H1 (cell line): ENCODE data around the gene DNAJB8. TPM values are rescaled to one million over a fixed set of nuclear protein-coding genes. Genes with fewer than 3 reads are reported as not detected.

ENCODE experiments used
- CTCF ChIA-PET: fragments of 300-600 bp; sonication (Branson Sonifier 250); formaldehyde crosslinking; loops from one replicate; lab custom pipeline; 2021; ENCODE audit not compliant: partially characterized antibody; lab: Charles Lee
- POLR2A ChIA-PET: fragments of 300-600 bp; sonication (Branson Sonifier 250); formaldehyde crosslinking; loops from one replicate; lab custom pipeline; 2021; ENCODE audit warnings: inconsistent platforms; ENCODE audit not compliant: partially characterized antibody; lab: Charles Lee
- DNase-seq, 2 experiments: peaks; one replicate each; pipeline versions ENCODE4 v3.0.0 to v3.0.0-alpha.2; 2010 to 2022; ENCODE audit warnings: low spot score in 2 of 2, low read depth in 1 of 2, mixed read lengths in 1 of 2
- FAIRE-seq: peaks from 2 replicates; lab custom pipeline; 2011; peaks lifted over from hg19 to GRCh38; lab: Jason Lieb, UNC
- H2AFZ ChIP-seq: 2 replicates; pipeline ENCODE4 v1.8.1; 2012; ENCODE audit warnings: low read length, inconsistent platforms
- H2AK5ac ChIP-seq: 2 replicates; pipeline ENCODE4 v1.6.1; 2013; ENCODE audit warnings: low read depth, low read length
- H2BK120ac ChIP-seq: replicated peaks from 2 replicates; pipeline ENCODE3; 2013; ENCODE audit warnings: low read depth, low read length, inconsistent platforms
- H2BK12ac ChIP-seq: 2 replicates; pipeline ENCODE4 v1.6.1; 2013; ENCODE audit warnings: low read depth, low read length
- H2BK15ac ChIP-seq: 2 replicates; pipeline ENCODE4 v1.6.1; 2013; ENCODE audit warnings: low read length
- H2BK20ac ChIP-seq: 2 replicates; pipeline ENCODE4 v1.6.1; 2013; ENCODE audit warnings: low read length
- H2BK5ac ChIP-seq: 2 replicates; pipeline ENCODE4 v1.6.1; 2013; ENCODE audit warnings: low read depth, low read length
- H3K14ac ChIP-seq: 2 replicates; pipeline ENCODE4 v1.6.1; 2013; ENCODE audit warnings: inconsistent platforms; ENCODE audit not compliant: insufficient read length
- H3K18ac ChIP-seq: 2 replicates; pipeline ENCODE4 v1.6.1; 2013; ENCODE audit warnings: low read length; ENCODE audit errors: extremely low read depth
- H3K23ac ChIP-seq: 2 replicates; pipeline ENCODE4 v1.6.1; 2013; ENCODE audit warnings: inconsistent platforms; ENCODE audit not compliant: insufficient read length
- H3K23me2 ChIP-seq: 2 replicates; pipeline ENCODE4 v1.6.1; 2013; ENCODE audit warnings: low read depth, low read length
- H3K27ac ChIP-seq: 2 replicates; pipeline ENCODE4 v1.6.1; 2011; ENCODE audit warnings: low read depth, low read length, inconsistent platforms
- H3K27me3 ChIP-seq, 4 experiments: replicated peaks in 1 of 4; 1 replicate in 1 of 4; 2 replicates in 3 of 4; pipeline versions ENCODE4 v1.6.1 to v1.8.1; 2011 to 2013; ENCODE audit warnings: low read length in 3 of 4, mild to moderate bottlenecking in 3 of 4, inconsistent platforms in 2 of 4, mixed read lengths in 2 of 4, moderate library complexity in 1 of 4; ENCODE audit not compliant: control insufficient read depth in 3 of 4, insufficient read depth in 3 of 4; ENCODE audit errors: extremely low read depth in 1 of 4
- H3K36me3 ChIP-seq, 4 experiments: 2 replicates each; pipeline versions ENCODE4 v1.6.1 to v1.8.1; 2011 to 2013; ENCODE audit warnings: mild to moderate bottlenecking in 4 of 4, low read length in 3 of 4, moderate library complexity in 2 of 4, control low read depth in 1 of 4, inconsistent platforms in 1 of 4; ENCODE audit not compliant: insufficient read depth in 4 of 4, control insufficient read depth in 2 of 4
- H3K4ac ChIP-seq: replicated peaks from 2 replicates; pipeline ENCODE3; 2013; ENCODE audit warnings: low read length, low read depth, mixed read lengths, inconsistent platforms; ENCODE audit not compliant: insufficient read length
- H3K4me1 ChIP-seq, 4 experiments: replicated peaks in 1 of 4; 1 replicate in 1 of 4; 2 replicates in 3 of 4; pipeline versions ENCODE4 v1.6.1 to v1.8.1; 2011 to 2013; ENCODE audit warnings: low read length in 3 of 4, inconsistent platforms in 2 of 4, mixed read lengths in 1 of 4; ENCODE audit not compliant: insufficient read depth in 4 of 4, control insufficient read depth in 3 of 4
- H3K4me2 ChIP-seq, 2 experiments: 2 replicates each; pipeline versions ENCODE4 v1.6.1 to v1.8.1; 2011 to 2013; ENCODE audit warnings: low read depth in 2 of 2, low read length in 2 of 2, control low read depth in 1 of 2, inconsistent platforms in 1 of 2, mild to moderate bottlenecking in 1 of 2; ENCODE audit not compliant: insufficient read depth in 1 of 2
- H3K4me3 ChIP-seq, 4 experiments: fragments of 200-600, 300-600 bp in 1 of 4; sonication (generic), shearing (Covaris generic), sonication (Bioruptor Twin) in 1 of 4; 2 replicates each; pipeline versions ENCODE4 v1.5.1 to v1.8.1; 2011 to 2016; ENCODE audit warnings: low read length in 4 of 4, low read depth in 3 of 4, control low read depth in 2 of 4, inconsistent platforms in 2 of 4, mild to moderate bottlenecking in 2 of 4, mixed read lengths in 1 of 4, moderate library complexity in 1 of 4; ENCODE audit not compliant: insufficient read depth in 2 of 4; ENCODE audit errors: extremely low read depth in 1 of 4
- H3K56ac ChIP-seq: replicated peaks from 2 replicates; pipeline ENCODE3; 2013; ENCODE audit warnings: low read depth, mild to moderate bottlenecking, mixed read lengths, low read length, inconsistent platforms; ENCODE audit not compliant: insufficient read length
- H3K79me1 ChIP-seq: 2 replicates; pipeline ENCODE4 v1.6.1; 2013; ENCODE audit warnings: low read depth, low read length, control low read depth
- H3K79me2 ChIP-seq, 2 experiments: 2 replicates each; pipeline versions ENCODE4 v1.6.1 to v1.8.1; 2012 to 2013; ENCODE audit warnings: low read length in 2 of 2, mild to moderate bottlenecking in 2 of 2, inconsistent platforms in 1 of 2; ENCODE audit not compliant: insufficient read depth in 2 of 2, control insufficient read depth in 1 of 2
- H3K9ac ChIP-seq, 4 experiments: replicated peaks in 1 of 4; 1 replicate in 1 of 4; 2 replicates in 3 of 4; pipeline versions ENCODE4 v1.6.1 to v1.8.1; 2011 to 2013; ENCODE audit warnings: low read depth in 3 of 4, low read length in 3 of 4, control low read depth in 2 of 4, mild to moderate bottlenecking in 2 of 4, moderate library complexity in 2 of 4, inconsistent platforms in 1 of 4; ENCODE audit errors: extremely low read depth in 1 of 4
- H3K9me3 ChIP-seq, 2 experiments: 2 replicates each; pipeline versions ENCODE4 v1.6.1 to v1.8.1; 2012 to 2013; ENCODE audit warnings: mild to moderate bottlenecking in 2 of 2, moderate library complexity in 2 of 2, control low read depth in 1 of 2, inconsistent platforms in 1 of 2, low read depth in 1 of 2, low read length in 1 of 2, mixed read lengths in 1 of 2; ENCODE audit not compliant: insufficient read depth in 2 of 2
- H4K20me1 ChIP-seq, 2 experiments: replicated peaks in 1 of 2; 2 replicates each; pipeline versions ENCODE3 to v1.8.1; 2011 to 2013; ENCODE audit warnings: inconsistent platforms in 2 of 2, low read length in 2 of 2, mild to moderate bottlenecking in 1 of 2; ENCODE audit not compliant: insufficient read depth in 2 of 2, control insufficient read depth in 1 of 2
- H4K5ac ChIP-seq: 2 replicates; pipeline ENCODE4 v1.6.1; 2013; ENCODE audit warnings: low read length, low read depth, mixed read lengths, inconsistent platforms; ENCODE audit not compliant: insufficient read length
- H4K8ac ChIP-seq: 2 replicates; pipeline ENCODE4 v1.8.0; 2013; ENCODE audit warnings: mild to moderate bottlenecking, moderate library complexity, low read length, inconsistent platforms; ENCODE audit not compliant: insufficient read depth; ENCODE audit errors: extremely low read depth
- H4K91ac ChIP-seq: replicated peaks from 2 replicates; pipeline ENCODE3; 2013; ENCODE audit warnings: low read length, mixed read lengths, inconsistent platforms; ENCODE audit not compliant: insufficient read length
- CTCF ChIP-seq, 3 experiments: IDR thresholded peaks; 1 replicate in 2 of 3; 2 replicates in 1 of 3; pipeline versions ENCODE4 v1.5.1 to v1.6.1; 2011; ENCODE audit warnings: low read length in 3 of 3, mild to moderate bottlenecking in 3 of 3, inconsistent platforms in 2 of 3, low read depth in 1 of 3, moderate library complexity in 1 of 3; ENCODE audit not compliant: insufficient read depth in 1 of 3; ENCODE audit errors: control extremely low read depth in 1 of 3
- KDM5A ChIP-seq: fragments of 200-600 bp; IDR thresholded peaks from 2 replicates; pipeline ENCODE4 v1.7.1; 2012; ENCODE audit warnings: mild to moderate bottlenecking, low read length, inconsistent platforms, mixed read lengths
- RAD21 ChIP-seq, 2 experiments: IDR thresholded peaks in 1 of 2; conservative IDR thresholded peaks in 1 of 2; 2 replicates each; pipeline ENCODE4 v1.6.1; 2011; ENCODE audit warnings: low read depth in 2 of 2, low read length in 2 of 2, improper control_type of control experiment in 1 of 2, inconsistent platforms in 1 of 2, mild to moderate bottlenecking in 1 of 2, moderate library complexity in 1 of 2
- YY1 ChIP-seq: IDR thresholded peaks from 2 replicates; pipeline ENCODE4 v1.6.1; 2011; ENCODE audit warnings: low read depth, mild to moderate bottlenecking, low read length
- WGBS, 2 experiments: shearing (Covaris generic) in 1 of 2; methylation state at CpG; one replicate each; pipeline versions ENCODE4 v1.1.6 to v1.1.7; 2013 to 2015; ENCODE audit warnings: low lambda C conversion rate in 2 of 2, mixed read lengths in 2 of 2, inconsistent platforms in 1 of 2, low coverage in 1 of 2, missing lambda C conversion rate in 1 of 2; ENCODE audit not compliant: insufficient replicate concordance in 2 of 2, insufficient coverage in 1 of 2, insufficient read length in 1 of 2; ENCODE audit errors: extremely low coverage in 1 of 2, missing lambda C conversion rate in 1 of 2; 5-methylcytosine and 5-hydroxymethylcytosine counted together
- polyA plus RNA-seq, 7 experiments: library from polyadenylated mRNA; depleted of rRNA in 3 of 7; stranded (reverse) in 5 of 7; unstranded in 2 of 7; fragments of >200 nt in 5 of 7; fragments of 200-250 nt in 2 of 7; gene quantifications; 1 replicate in 5 of 7; 2 replicates in 1 of 7; 4 replicates in 1 of 7; pipeline versions ENCODE4 v1.2.1 to v1.2.3, GENCODE V29; 2011 to 2013; ENCODE audit warnings: missing spikeins in 2 of 7, mixed read lengths in 2 of 7
- total RNA-seq: library from RNA; stranded (reverse); fragmentation: NEBNext Ultra II Directional; extraction: Animal tissue kit (Norgen Biotek cat#: 25700); gene quantifications from 2 replicates; pipeline ENCODE4 v1.2.1, GENCODE V29; 2021

DNAJB8 gene
- total and polyA plus RNA-seq, 2 of the 8 experiments (the other 6 are each of a cell fraction or from before 2014, with no cell fraction given) = not detected

- DNase-seq = peak in 1 of 2 experiments; percentile 38
- H3K79me1 ChIP-seq = no peaks in the 10 kb centered on the region
- no peak overlapping the region for H4K91ac ChIP-seq
- no peak overlapping the region for H2BK120ac ChIP-seq
- ChIA-PET POLR2A (no interaction called here), CTCF (interaction anchor here (0.6 to 4.3 kb wide), 6 partner anchors 10 to 1914 kb away, joined by 3 to 21 read pairs (median 4); no protein-coding TSS in a partner anchor)
- H2BK12ac ChIP-seq = no peak overlapping the region
- no peak overlapping the region for H3K18ac ChIP-seq
- no peak overlapping the region for H3K14ac ChIP-seq
- H3K27me3 ChIP-seq = no peaks in the 10 kb centered on the region; a peak in 3 of 7 replicates
- no peak overlapping the region for H3K4me3 ChIP-seq
- H3K56ac ChIP-seq = no peak overlapping the region
- no peaks in the 10 kb centered on the region for H3K9me3 ChIP-seq
- H2AK5ac ChIP-seq = no peak overlapping the region
- TF ChIP-seq YY1 = no peak
- no peak for TF ChIP-seq KDM5A
- TF ChIP-seq CTCF (IDR thresholded peaks at IDR 0.05; ENCODE audit: control extremely low read depth in 1 of 3, insufficient read depth in 1 of 3, low read depth in 1 of 3, low read length in 3 of 3) = peak in 2 of 3 experiments; percentile 8 to 12; a peak in 1 of 4 replicates
- peak in 1 of 2 experiments; percentile 19; a peak in 1 of 4 replicates for TF ChIP-seq RAD21 (IDR thresholded peaks at IDR 0.05 in 1 of 2, conservative IDR thresholded peaks at IDR 0.05 in 1 of 2; ENCODE audit: low read depth in 2 of 2, low read length in 2 of 2)
- no peak overlapping the region for H3K9ac ChIP-seq
- H3K4me1 ChIP-seq = no peaks in the 10 kb centered on the region
- WGBS, 2 experiments = 97% methylated on average over 5 of the region's 5 CpGs; no CpG with 5 or more reads in 1 of the 2 experiments
- no peak overlapping the region for H4K5ac ChIP-seq
- H3K36me3 ChIP-seq = no peaks in the 10 kb centered on the region
- H2BK5ac ChIP-seq = no peak overlapping the region
- H2BK15ac ChIP-seq = no peak overlapping the region
- no peak overlapping the region for H2BK20ac ChIP-seq
- no peaks in the 10 kb centered on the region for H4K20me1 ChIP-seq
- H2AFZ ChIP-seq = no peak overlapping the region
- no peaks in the 10 kb centered on the region for H3K79me2 ChIP-seq
- no peaks in the 10 kb centered on the region for H3K23me2 ChIP-seq
- no peak overlapping the region for H3K27ac ChIP-seq
- no peak for FAIRE-seq
- no peak overlapping the region for H3K4me2 ChIP-seq
- H3K4ac ChIP-seq = no peak overlapping the region
- H3K23ac ChIP-seq = no peak overlapping the region
- no peak overlapping the region for H4K8ac ChIP-seq
Observed at GRCh38 chr3:128508852-128509251, 42.2 kb upstream of the DNAJB8 start.
